Stimulated activated CD8-positive, alpha-beta memory T cell treated with anti-CD3 and anti-CD28 coated beads, Interleukin-2, amount 100 ng/mL, for 48 hours (primary cell): Measurements from ENCODE around the gene CTNND2.

ENCODE experiments used
- DNase-seq, 2 donors: peaks; one replicate each; pipeline ENCODE4 v3.0.0-alpha.2; 2020; ENCODE audit warnings: low read depth in 2 of 2

CTNND2 gene

GRCh38 chr5:11385251-11385900 lies 518.9 kb downstream of the CTNND2 start:
- DNase-seq = no peak

- no peak for DNase-seq
Measured at GRCh38 chr5:11384441-11385250, 519.6 kb downstream of the CTNND2 start.

GRCh38 chr5:11383506-11384095 lies 520.6 kb downstream of the CTNND2 start:
- no peak for DNase-seq

GRCh38 chr5:11378461-11378860 lies 525.8 kb downstream of the CTNND2 start:
- no peak for DNase-seq

- DNase-seq = no peak
Measured at GRCh38 chr5:11377896-11378295, 526.4 kb downstream of the CTNND2 start.

GRCh38 chr5:11372191-11372590 lies 532.1 kb downstream of the CTNND2 start:
- no peak for DNase-seq

- no peak for DNase-seq
Measured at GRCh38 chr5:11371021-11371420, 533.2 kb downstream of the CTNND2 start.

GRCh38 chr5:11364531-11364930 lies 539.7 kb downstream of the CTNND2 start:
- no peak for DNase-seq

GRCh38 chr5:11363631-11364178 lies 540.5 kb downstream of the CTNND2 start:
- no peak for DNase-seq

- no peak for DNase-seq
Measured at GRCh38 chr5:11361768-11362167, 542.5 kb downstream of the CTNND2 start.

- DNase-seq = no peak
Measured at GRCh38 chr5:11357928-11358327, 546.3 kb downstream of the CTNND2 start.

- no peak for DNase-seq
Measured at GRCh38 chr5:11355491-11355890, 548.8 kb downstream of the CTNND2 start.

- DNase-seq = no peak
Measured at GRCh38 chr5:11346336-11346735, 557.9 kb downstream of the CTNND2 start.

GRCh38 chr5:11335881-11336760 lies 568.1 kb downstream of the CTNND2 start:
- no peak for DNase-seq

GRCh38 chr5:11334404-11334803 lies 569.8 kb downstream of the CTNND2 start:
- no peak for DNase-seq

- DNase-seq = no peak
Measured at GRCh38 chr5:11329679-11330078, 574.6 kb downstream of the CTNND2 start.

GRCh38 chr5:11324521-11325289 lies 579.5 kb downstream of the CTNND2 start:
- DNase-seq = no peak

GRCh38 chr5:11323761-11324160 lies 580.5 kb downstream of the CTNND2 start:
- no peak for DNase-seq

GRCh38 chr5:11322133-11322532 lies 582.1 kb downstream of the CTNND2 start:
- no peak for DNase-seq

GRCh38 chr5:11319836-11320580 lies 584.2 kb downstream of the CTNND2 start:
- no peak for DNase-seq
